Lower leg skin (tissue), 4 donors: Measurements from ENCODE around the gene ASXL1. TPM values are rescaled to one million over a fixed set of nuclear protein-coding genes. Genes with fewer than 3 reads are reported as not detected.
A peak's percentile ranks its signal among the peaks of the same experiment; 100 is the strongest.

ENCODE experiments used
- DNase-seq, 2 donors: peaks; one replicate each; pipeline ENCODE4 v3.0.0-alpha.2; 2019; ENCODE audit warnings: low spot score in 2 of 2
- H3K4me3 ChIP-seq: fragments of 200-600 bp; sonication (generic); 2 replicates; pipeline ENCODE4 v1.5.1; 2017; ENCODE audit warnings: mild to moderate bottlenecking, low read depth; ENCODE audit not compliant: poor library complexity, severe bottlenecking
- POLR2A ChIP-seq, 2 donors: fragments of 450-650 bp; IDR thresholded peaks; one replicate each; pipeline ENCODE4 v1.6.1; 2016 to 2017; ENCODE audit warnings: antibody characterized with exemption in 2 of 2, mild to moderate bottlenecking in 1 of 2, moderate library complexity in 1 of 2
- WGBS, 2 donors: methylation state at CpG; one replicate each; pipeline ENCODE4 v1.1.5; 2018; 5-methylcytosine and 5-hydroxymethylcytosine counted together
- intact Hi-C: fragments of 100-400 bp; cut with DNase I; formaldehyde crosslinking; loops from one replicate; pipeline ENCODE4 v1.15.0; 2023; ENCODE audit warnings: low total_unique reads
- total RNA-seq, 4 donors: library from RNA; depleted of rRNA; stranded (reverse); fragments of >200 nt; gene quantifications; one replicate each; pipeline ENCODE4 v1.1.0, GENCODE V29; 2016
- TF ChIP-seq, protein P1 (sequence below), 3 donors: fragments of 450-650 bp; IDR thresholded peaks; one replicate each; pipeline ENCODE4 v1.5.1; 2016; ENCODE audit warnings: antibody characterized with exemption in 3 of 3, mild to moderate bottlenecking in 3 of 3, moderate library complexity in 2 of 3

ASXL1 gene
- total RNA-seq, 4 donors from 2014 or later = 29.1 to 84.8 (median 32.6) TPM

- 89 to 93% methylated on average over 3 of the region's 3 CpGs for WGBS, 2 donors
- DNase-seq = peak in 1 of 2 donors; percentile 37
- no peak for TF ChIP-seq POLR2A (IDR thresholded peaks at IDR 0.05)
- TF ChIP-seq, protein P1, sequence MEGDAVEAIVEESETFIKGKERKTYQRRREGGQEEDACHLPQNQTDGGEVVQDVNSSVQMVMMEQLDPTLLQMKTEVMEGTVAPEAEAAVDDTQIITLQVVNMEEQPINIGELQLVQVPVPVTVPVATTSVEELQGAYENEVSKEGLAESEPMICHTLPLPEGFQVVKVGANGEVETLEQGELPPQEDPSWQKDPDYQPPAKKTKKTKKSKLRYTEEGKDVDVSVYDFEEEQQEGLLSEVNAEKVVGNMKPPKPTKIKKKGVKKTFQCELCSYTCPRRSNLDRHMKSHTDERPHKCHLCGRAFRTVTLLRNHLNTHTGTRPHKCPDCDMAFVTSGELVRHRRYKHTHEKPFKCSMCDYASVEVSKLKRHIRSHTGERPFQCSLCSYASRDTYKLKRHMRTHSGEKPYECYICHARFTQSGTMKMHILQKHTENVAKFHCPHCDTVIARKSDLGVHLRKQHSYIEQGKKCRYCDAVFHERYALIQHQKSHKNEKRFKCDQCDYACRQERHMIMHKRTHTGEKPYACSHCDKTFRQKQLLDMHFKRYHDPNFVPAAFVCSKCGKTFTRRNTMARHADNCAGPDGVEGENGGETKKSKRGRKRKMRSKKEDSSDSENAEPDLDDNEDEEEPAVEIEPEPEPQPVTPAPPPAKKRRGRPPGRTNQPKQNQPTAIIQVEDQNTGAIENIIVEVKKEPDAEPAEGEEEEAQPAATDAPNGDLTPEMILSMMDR (IDR thresholded peaks at IDR 0.05) = no peak
- intact Hi-C loops = no loop called here
- no peak overlapping the region for H3K4me3 ChIP-seq
Observed at GRCh38 chr20:32443386-32443974, 85.3 kb downstream of the ASXL1 start.

- 80 to 82% methylated on average over 7 of the region's 7 CpGs for WGBS, 2 donors
- peak in 1 of 2 donors; percentile 46 for DNase-seq
- no peak for TF ChIP-seq POLR2A (IDR thresholded peaks at IDR 0.05)
- TF ChIP-seq, protein P1 (IDR thresholded peaks at IDR 0.05) = no peak
- intact Hi-C loops = no loop called here
- no peak overlapping the region for H3K4me3 ChIP-seq
Observed at GRCh38 chr20:32444474-32445220, 86.5 kb downstream of the ASXL1 start.

DNA sequence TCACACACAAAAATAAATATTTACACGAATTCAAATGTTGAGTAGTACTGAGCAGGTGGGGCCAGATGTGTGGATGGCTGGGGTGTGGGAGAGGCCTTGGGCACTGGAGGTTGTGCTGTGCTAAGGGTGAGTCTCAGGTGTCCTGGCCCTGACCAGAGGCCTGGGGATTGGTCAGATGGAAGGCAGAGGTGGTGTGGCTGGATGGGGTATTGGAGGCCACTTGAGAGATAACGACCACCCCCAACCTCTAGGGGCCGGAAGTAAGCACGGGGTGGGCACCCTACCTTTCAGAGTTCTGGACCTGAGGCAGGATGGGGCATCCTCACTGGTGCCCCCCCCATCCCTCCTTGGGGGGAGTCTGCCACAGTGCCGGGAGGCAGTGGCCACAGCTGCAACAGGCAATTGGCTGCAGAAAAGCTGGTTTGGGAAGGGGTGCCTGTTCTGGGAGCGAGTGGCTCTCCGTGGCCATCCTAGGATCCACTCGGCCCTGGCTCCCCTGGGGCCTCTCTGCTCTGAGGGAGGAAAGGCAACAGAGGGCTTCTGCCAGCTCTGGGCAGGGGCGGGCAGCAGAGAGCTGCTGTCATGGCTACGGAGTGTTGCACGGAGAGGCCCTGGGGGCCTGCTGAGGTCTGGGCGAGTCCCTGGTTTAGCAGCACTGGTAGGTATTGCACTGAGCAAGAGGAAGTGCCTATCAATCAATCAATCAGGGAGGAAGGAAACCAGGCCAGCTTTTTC, 87.6 kb downstream of the ASXL1 start:
- no peak overlapping the region for H3K4me3 ChIP-seq
- TF ChIP-seq, protein P1 (IDR thresholded peaks at IDR 0.05) = no peak
- 44 to 46% methylated on average over 11 to 12 of the region's 12 CpGs for WGBS, 2 donors
- peak in 1 of 2 donors; percentile 83 for DNase-seq
- intact Hi-C loops = no loop called here

DNA sequence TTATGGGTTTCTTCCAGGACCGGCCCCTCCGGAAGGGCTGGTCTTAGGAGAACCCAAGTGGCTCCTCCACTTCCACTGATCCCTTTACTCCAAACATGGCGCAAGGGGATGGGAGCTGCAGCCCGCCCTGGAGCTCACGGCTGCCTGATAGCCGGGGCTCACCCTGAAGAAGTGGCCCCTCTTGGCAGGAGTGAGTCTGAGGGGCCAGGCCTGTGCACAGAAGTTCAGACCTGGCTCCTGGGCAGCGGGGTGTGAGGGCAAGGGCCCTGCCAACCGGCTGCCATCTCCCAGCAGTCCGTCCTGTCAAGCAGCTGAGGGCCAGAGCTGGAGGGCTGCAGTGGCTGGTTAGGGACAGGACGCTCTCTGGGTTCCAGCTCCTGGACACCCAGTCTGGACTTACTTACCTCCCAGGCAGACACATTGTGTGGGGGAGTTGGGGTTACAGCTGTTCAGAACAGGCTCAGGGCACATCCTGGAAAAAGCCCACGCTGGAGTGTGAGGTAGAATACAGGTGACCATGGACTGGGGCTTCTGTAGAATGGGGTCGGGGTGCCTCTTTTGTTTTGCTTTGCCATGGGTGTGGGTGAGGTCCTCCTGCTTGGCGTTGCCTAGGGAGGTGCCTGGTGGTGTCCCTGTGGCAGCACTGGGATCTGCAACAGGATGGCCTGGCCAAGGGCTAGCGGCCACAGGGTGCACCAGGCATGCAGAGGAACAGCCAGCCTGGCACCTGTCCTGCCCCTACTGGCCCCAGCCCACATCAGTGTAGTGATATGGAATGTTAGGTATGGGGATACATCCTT, 88.4 kb downstream of the ASXL1 start:
- no peak for TF ChIP-seq POLR2A (IDR thresholded peaks at IDR 0.05)
- TF ChIP-seq, protein P1 (IDR thresholded peaks at IDR 0.05) = no peak
- no peak for DNase-seq
- WGBS, 2 donors = 75 to 76% methylated on average over 14 of the region's 14 CpGs
- H3K4me3 ChIP-seq = no peak overlapping the region
- intact Hi-C loops = no loop called here

- 67 to 72% methylated on average over 22 of the region's 22 CpGs for WGBS, 2 donors
- intact Hi-C loops = no loop called here
- peak in 1 of 2 donors; percentile 84 for DNase-seq
- TF ChIP-seq, protein P1 (IDR thresholded peaks at IDR 0.05) = no peak
- TF ChIP-seq POLR2A (IDR thresholded peaks at IDR 0.05) = no peak
- no peak overlapping the region for H3K4me3 ChIP-seq
Observed at GRCh38 chr20:32447136-32448027, 89.3 kb downstream of the ASXL1 start.
